ENCODE results near the gene CCDC184.
"Not testable (repeated sequence)": the region's sequence is repeated elsewhere in the genome, so short reads cannot be mapped to it uniquely, and the experiment has no call there.

CCDC184 gene

GRCh38 chr12:48201516-48201915 lies 18.1 kb downstream of the CCDC184 start:
- no peak for DNase-seq (ENCODE audit: low read depth in 1 of 2, low spot score in 1 of 2)

- no peak for DNase-seq (ENCODE audit: low read depth in 1 of 2, low spot score in 1 of 2)
Measured at GRCh38 chr12:48202766-48203165, 19.3 kb downstream of the CCDC184 start.

- no peak for DNase-seq (ENCODE audit: low read depth in 1 of 2, low spot score in 1 of 2)
Measured at GRCh38 chr12:48203192-48203591, 19.7 kb downstream of the CCDC184 start, which contains the start of gene OR10AD1. TSS of gene OR10AD1 (minus strand) at chr12:48203292. CDS start at chr12:48203292, 0 bp downstream.

- DNase-seq (ENCODE audit: low read depth in 1 of 2, low spot score in 1 of 2): not testable (repeated sequence)
Measured at GRCh38 chr12:48209495-48209894, 26.1 kb downstream of the CCDC184 start.

GRCh38 chr12:48216785-48217184 lies 33.3 kb downstream of the CCDC184 start:
- no peak for DNase-seq (ENCODE audit: low read depth in 1 of 2, low spot score in 1 of 2)

GRCh38 chr12:48219631-48220030 lies 36.2 kb downstream of the CCDC184 start:
- DNase-seq (ENCODE audit: low read depth in 1 of 2, low spot score in 1 of 2): no peak

GRCh38 chr12:48220701-48221100 lies 37.3 kb downstream of the CCDC184 start:
- no peak for DNase-seq (ENCODE audit: low read depth in 1 of 2, low spot score in 1 of 2)

- DNase-seq (ENCODE audit: low read depth in 1 of 2, low spot score in 1 of 2): no peak
Measured at GRCh38 chr12:48221645-48222044, 38.2 kb downstream of the CCDC184 start.

GRCh38 chr12:48224533-48224932 lies 41.1 kb downstream of the CCDC184 start:
- DNase-seq (ENCODE audit: low read depth in 1 of 2, low spot score in 1 of 2): not testable (repeated sequence)

- DNase-seq (ENCODE audit: low read depth in 1 of 2, low spot score in 1 of 2): not testable (repeated sequence)
Measured at GRCh38 chr12:48231169-48231958, 47.9 kb downstream of the CCDC184 start.

Measured in activated CD4-positive, alpha-beta T cell treated with anti-CD3 and anti-CD28 coated beads, Interleukin-2, amount 50 U/mL, for 24 hours (primary cell).